Natural killer cell (primary cell): ENCODE data around the gene MSMO1. TPM values are rescaled to one million over a fixed set of nuclear protein-coding genes. Genes with fewer than 3 reads are reported as not detected.

Experiments
- ATAC-seq, 3 donors: fragments of 150-1000 bp in 2 of 3; fragments of 200-7000 bp in 1 of 3; cut with Tn5 transposase; 1 replicate in 1 of 3; 2 replicates in 2 of 3; pipeline ENCODE4 v1.10.0; 2021; ENCODE audit warnings: mild to moderate bottlenecking in 2 of 3, moderate library complexity in 2 of 3
- DNase-seq, 2 donors: peaks; one replicate each; pipeline versions ENCODE4 v3.0.0 to v3.0.0-alpha.2; 2013 to 2021; ENCODE audit warnings: mixed read lengths in 1 of 2
- H3K27ac ChIP-seq: one replicate; pipeline ENCODE4 v1.5.1; 2013; ENCODE audit warnings: mild to moderate bottlenecking, low read length
- H3K27me3 ChIP-seq: one replicate; pipeline ENCODE4 v1.6.1; 2013; ENCODE audit warnings: low read length; ENCODE audit not compliant: control insufficient read depth, insufficient read depth
- H3K36me3 ChIP-seq: one replicate; pipeline ENCODE4 v1.6.1; 2013; ENCODE audit warnings: low read length; ENCODE audit not compliant: control insufficient read depth, insufficient read depth
- H3K4me1 ChIP-seq: one replicate; pipeline ENCODE4 v1.6.1; 2013; ENCODE audit warnings: low read length; ENCODE audit not compliant: control insufficient read depth, insufficient read depth
- H3K4me3 ChIP-seq: one replicate; pipeline ENCODE4 v1.5.1; 2013; ENCODE audit warnings: low read length
- H3K9me3 ChIP-seq: one replicate; pipeline ENCODE4 v1.6.1; 2013; ENCODE audit warnings: low read length; ENCODE audit not compliant: control insufficient read depth, insufficient read depth
- H3K27ac Mint-ChIP-seq, 2 donors: one replicate each; pipeline ENCODE4 v1.8.0; 2022; ENCODE audit warnings: mild to moderate bottlenecking in 2 of 2, mixed read lengths in 2 of 2, moderate library complexity in 1 of 2
- H3K27me3 Mint-ChIP-seq, 2 donors: one replicate each; pipeline ENCODE4 v1.8.0; 2022; ENCODE audit warnings: low read depth in 2 of 2, mixed read lengths in 2 of 2
- H3K36me3 Mint-ChIP-seq: one replicate; pipeline ENCODE4 v1.8.0; 2022; ENCODE audit warnings: mixed read lengths
- H3K4me1 Mint-ChIP-seq, 2 donors: one replicate each; pipeline ENCODE4 v1.8.0; 2022; ENCODE audit warnings: mixed read lengths in 2 of 2
- H3K4me3 Mint-ChIP-seq: one replicate; pipeline ENCODE4 v1.8.0; 2022; ENCODE audit warnings: mild to moderate bottlenecking, moderate library complexity, mixed read lengths
- H3K9me3 Mint-ChIP-seq, 2 donors: one replicate each; pipeline ENCODE4 v1.8.0; 2022; ENCODE audit warnings: mixed read lengths in 2 of 2
- WGBS: methylation state at CpG from one replicate; pipeline ENCODE4 v1.1.7; 2013; ENCODE audit warnings: missing lambda C conversion rate; ENCODE audit not compliant: insufficient coverage; 5-methylcytosine and 5-hydroxymethylcytosine counted together
- intact Hi-C: fragments of 100-400 bp; cut with micrococcal nuclease; formaldehyde crosslinking; loops from one replicate; pipeline ENCODE4 v1.14.2; 2022
- total RNA-seq, 4 donors: library from RNA; stranded (reverse); fragments of 120-200 nt in 1 of 4; gene quantifications; one replicate each; pipeline versions ENCODE4 v1.2.3 to v1.2.4, GENCODE V29; 2013 to 2022
- TF ChIP-seq, protein P1 (sequence below): fragments of 200-600 bp; IDR thresholded peaks from one replicate; pipeline ENCODE4 v1.8.0; 2022; ENCODE audit warnings: antibody characterized with exemption

Gene MSMO1
- total RNA-seq, 3 donors from 2014 or later (not counting 1 experiment from before 2014, with no cell fraction given): 22.5 to 27.7 (median 23.9) TPM

GRCh38 chr4:165368114-165368513 lies 40.6 kb downstream of the MSMO1 start:
- WGBS: 89% methylated on average over 1 of the region's 1 CpG
- peaks cover under 1 to 6% of the 10 kb centered on the region in 2 donors for H3K27me3 Mint-ChIP-seq
- H3K4me1 ChIP-seq: no peaks in the 10 kb centered on the region
- no peaks in the 10 kb centered on the region for H3K36me3 Mint-ChIP-seq
- no peak overlapping the region for H3K4me3 Mint-ChIP-seq
- DNase-seq: no peak
- H3K27me3 ChIP-seq: peaks cover 3% of the 10 kb centered on the region
- no peaks in the 10 kb centered on the region for H3K9me3 Mint-ChIP-seq
- H3K27ac ChIP-seq: no peak overlapping the region
- intact Hi-C loops: no loop called here
- H3K36me3 ChIP-seq: no peaks in the 10 kb centered on the region
- ATAC-seq: no peak
- H3K27ac Mint-ChIP-seq: no peak overlapping the region
- TF ChIP-seq, protein P1, sequence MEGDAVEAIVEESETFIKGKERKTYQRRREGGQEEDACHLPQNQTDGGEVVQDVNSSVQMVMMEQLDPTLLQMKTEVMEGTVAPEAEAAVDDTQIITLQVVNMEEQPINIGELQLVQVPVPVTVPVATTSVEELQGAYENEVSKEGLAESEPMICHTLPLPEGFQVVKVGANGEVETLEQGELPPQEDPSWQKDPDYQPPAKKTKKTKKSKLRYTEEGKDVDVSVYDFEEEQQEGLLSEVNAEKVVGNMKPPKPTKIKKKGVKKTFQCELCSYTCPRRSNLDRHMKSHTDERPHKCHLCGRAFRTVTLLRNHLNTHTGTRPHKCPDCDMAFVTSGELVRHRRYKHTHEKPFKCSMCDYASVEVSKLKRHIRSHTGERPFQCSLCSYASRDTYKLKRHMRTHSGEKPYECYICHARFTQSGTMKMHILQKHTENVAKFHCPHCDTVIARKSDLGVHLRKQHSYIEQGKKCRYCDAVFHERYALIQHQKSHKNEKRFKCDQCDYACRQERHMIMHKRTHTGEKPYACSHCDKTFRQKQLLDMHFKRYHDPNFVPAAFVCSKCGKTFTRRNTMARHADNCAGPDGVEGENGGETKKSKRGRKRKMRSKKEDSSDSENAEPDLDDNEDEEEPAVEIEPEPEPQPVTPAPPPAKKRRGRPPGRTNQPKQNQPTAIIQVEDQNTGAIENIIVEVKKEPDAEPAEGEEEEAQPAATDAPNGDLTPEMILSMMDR: no peak
- no peaks in the 10 kb centered on the region for H3K9me3 ChIP-seq
- no peaks in the 10 kb centered on the region for H3K4me1 Mint-ChIP-seq
- H3K4me3 ChIP-seq: no peak overlapping the region

- no peaks in the 10 kb centered on the region for H3K4me1 Mint-ChIP-seq
- H3K36me3 Mint-ChIP-seq: no peaks in the 10 kb centered on the region
- Histone ChIP-seq H3K4me3 (no peak overlapping the region), H3K9me3 (no peaks in the 10 kb centered on the region), H3K27ac (no peak overlapping the region), H3K4me1 (no peaks in the 10 kb centered on the region), H3K36me3 (no peaks in the 10 kb centered on the region), H3K27me3 (peaks cover 3% of the 10 kb centered on the region)
- H3K27ac Mint-ChIP-seq: no peak overlapping the region
- no peak overlapping the region for H3K4me3 Mint-ChIP-seq
- H3K9me3 Mint-ChIP-seq: no peaks in the 10 kb centered on the region
- intact Hi-C loops: no loop called here
- peaks cover 0 to 8% of the 10 kb centered on the region in 2 donors for H3K27me3 Mint-ChIP-seq
- DNase-seq (no peak), ATAC-seq (no peak)
- WGBS: 100% methylated on average over 1 of the region's 1 CpG
- TF ChIP-seq, protein P1: no peak
Measured at GRCh38 chr4:165368567-165368966, 41.1 kb downstream of the MSMO1 start.

DNA sequence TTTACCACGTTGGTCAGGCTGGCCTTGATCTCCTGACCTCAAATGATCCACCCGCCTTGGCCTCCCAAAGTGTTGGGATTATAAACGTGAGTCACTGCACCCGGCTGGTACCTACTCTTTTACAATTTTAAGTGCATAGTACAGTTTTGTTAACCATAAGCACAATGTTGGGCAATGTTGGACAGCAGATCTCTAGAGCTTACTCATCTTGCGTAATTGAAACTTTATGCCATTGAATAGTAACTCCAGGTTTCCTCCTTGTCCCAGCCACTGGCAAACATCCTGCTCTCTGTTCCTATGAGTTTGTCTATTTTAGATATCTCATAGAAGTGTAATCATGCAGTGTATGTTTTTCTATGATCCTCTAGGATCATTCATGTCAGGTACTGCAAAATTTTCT lies 42.1 kb downstream of the MSMO1 start:
- H3K9me3 ChIP-seq: no peaks in the 10 kb centered on the region

More for the DNA sequence above, 42.1 kb downstream of the MSMO1 start:
- Mint-ChIP-seq H3K27ac (no peak overlapping the region), H3K36me3 (no peaks in the 10 kb centered on the region), H3K4me1 (no peaks in the 10 kb centered on the region), H3K27me3 (peaks cover 7 to 17% of the 10 kb centered on the region in 2 donors), H3K4me3 (no peak overlapping the region), H3K9me3 (peaks cover 0 to 9% of the 10 kb centered on the region in 2 donors)
- DNase-seq (no peak), ATAC-seq (no peak)
- intact Hi-C loops: no loop called here
- H3K27me3 ChIP-seq: peaks cover 3% of the 10 kb centered on the region
- H3K4me1 ChIP-seq: no peaks in the 10 kb centered on the region
- H3K27ac ChIP-seq: no peak overlapping the region
- H3K36me3 ChIP-seq: no peaks in the 10 kb centered on the region
- 73% methylated on average over 5 of the region's 5 CpGs for WGBS
- TF ChIP-seq, protein P1: no peak
- H3K4me3 ChIP-seq: no peak overlapping the region
